DMS153 (cell line): ENCODE data around the gene CHADL.
"Not testable (repeated sequence)": the region's sequence is repeated elsewhere in the genome, so short reads cannot be mapped to it uniquely, and the experiment has no call there.

Experiments
- DNase-seq: peaks from one replicate; lab custom pipeline; 2025; lab: John Stamatoyannopoulos, UW

The CHADL gene

GRCh38 chr22:41181349-41182241, 59.1 kb downstream of the CHADL start:
- DNase-seq: peak; percentile 54

DNA sequence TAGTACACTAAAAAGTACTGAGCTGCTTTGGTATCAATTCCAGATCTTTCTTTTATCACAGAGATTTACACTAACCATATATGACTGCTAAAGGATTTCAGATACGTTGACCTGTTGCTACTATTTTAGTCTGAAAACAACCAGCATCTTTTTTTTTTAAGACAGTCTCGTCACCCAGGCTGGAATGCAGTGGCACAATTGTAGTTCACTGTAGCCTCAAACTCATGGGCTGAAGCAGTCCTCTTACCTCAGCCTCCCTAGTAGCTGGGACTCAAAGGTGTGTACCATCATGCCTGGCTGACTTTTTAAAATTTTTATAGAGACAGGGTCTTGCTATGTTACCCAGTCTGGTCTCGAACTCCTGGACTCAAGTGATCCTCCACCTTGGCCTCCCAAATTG, 59.8 kb downstream of the CHADL start:
- DNase-seq: no peak

DNA sequence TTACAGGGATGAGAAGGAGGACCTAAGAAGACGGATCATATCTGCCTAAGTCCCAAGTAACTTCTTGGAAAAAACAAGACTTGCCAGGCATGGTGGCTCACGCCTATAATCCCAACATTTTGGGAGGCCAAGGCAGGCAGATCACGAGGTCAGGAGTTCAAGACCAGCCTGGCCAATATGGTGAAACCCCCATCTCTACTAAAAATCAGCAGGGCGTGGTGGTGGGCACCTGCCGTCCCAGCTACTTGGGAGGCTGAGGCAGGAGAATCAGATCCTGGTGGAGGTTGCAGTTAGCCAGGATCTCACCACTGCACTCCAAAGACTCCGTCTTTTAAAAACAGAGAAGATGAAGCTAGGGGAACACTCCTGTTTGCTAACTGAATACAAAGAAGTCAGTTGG, 60.4 kb downstream of the CHADL start:
- not testable (repeated sequence) for DNase-seq
